Prostate gland (tissue), 2 donors: ENCODE data around the gene FCER1G. TPM values are rescaled to one million over a fixed set of nuclear protein-coding genes. Genes with fewer than 3 reads are reported as not detected.

Experiments used
- DNase-seq: peaks from one replicate; pipeline ENCODE4 v3.0.0-alpha.2; 2019; ENCODE audit warnings: low spot score
- H3K27ac ChIP-seq, 2 donors: fragments of 200-600 bp; sonication (generic); 2 replicates each; pipeline ENCODE4 v1.5.1; 2017 to 2019
- H3K27me3 ChIP-seq: fragments of 200-600 bp; sonication (generic); replicated peaks from 2 replicates; pipeline ENCODE4 v1.5.1; 2019; ENCODE audit not compliant: insufficient read depth
- H3K36me3 ChIP-seq, 2 donors: fragments of 200-600 bp; sonication (generic); 1 replicate in 1 of 2; 2 replicates in 1 of 2; pipeline versions ENCODE4 v1.5.1 to v1.8.1; 2017 to 2019
- H3K4me1 ChIP-seq: fragments of 200-600 bp; sonication (generic); replicated peaks from 2 replicates; pipeline ENCODE4 v1.5.1; 2019
- H3K4me3 ChIP-seq, 2 donors: fragments of 200-600 bp; sonication (generic); 2 replicates each; pipeline ENCODE4 v1.5.1; 2017 to 2019
- H3K9me3 ChIP-seq: fragments of 200-600 bp; sonication (generic); 2 replicates; pipeline ENCODE4 v1.5.1; 2017
- CTCF ChIP-seq, 4 experiments: fragments of 200-600 bp in 2 of 4; fragments of 450-650 bp in 2 of 4; sonication (generic) in 2 of 4; IDR thresholded peaks; 1 replicate in 3 of 4; 2 replicates in 1 of 4; pipeline ENCODE4 v1.5.1; 2016 to 2019; ENCODE audit warnings: antibody characterized with exemption in 4 of 4, mild to moderate bottlenecking in 2 of 4, moderate library complexity in 2 of 4
- POLR2A ChIP-seq: fragments of 450-650 bp; IDR thresholded peaks from one replicate; pipeline ENCODE4 v1.6.1; 2016; ENCODE audit warnings: antibody characterized with exemption, mild to moderate bottlenecking
- POLR2AphosphoS5 ChIP-seq: sonication (generic); formaldehyde crosslinking; IDR thresholded peaks from one replicate; pipeline ENCODE4 v1.6.1; 2017; ENCODE audit warnings: antibody characterized with exemption
- WGBS: methylation state at CpG from one replicate; pipeline ENCODE4 v1.1.5; 2018; 5-methylcytosine and 5-hydroxymethylcytosine counted together
- intact Hi-C: fragments of 100-400 bp; cut with DNase I; formaldehyde crosslinking; loops from one replicate; pipeline ENCODE4 v1.14.2; 2022
- total RNA-seq, 2 donors: library from RNA; depleted of rRNA; stranded (reverse); fragments of >200 nt; gene quantifications; one replicate each; pipeline ENCODE4 v1.1.0, GENCODE V29; 2016

Gene FCER1G
- total RNA-seq, 2 donors from 2014 or later, result 3.6 to 22.4 TPM

- Histone ChIP-seq H3K27ac (peak overlapping the region in 1 of 2 donors; percentile 71), H3K4me3 (no peak overlapping the region)
- no peak for TF ChIP-seq POLR2A
Observed at GRCh38 chr1:161228032-161228431, 12.9 kb downstream of the FCER1G start.

GRCh38 chr1:161229896-161230295 is 14.8 kb downstream of the FCER1G start:
- no peak overlapping the region for H3K27ac ChIP-seq
- H3K27me3 ChIP-seq, result no peaks in the 10 kb centered on the region
- peaks cover 0 to 3% of the 10 kb centered on the region in 2 donors for H3K36me3 ChIP-seq
- H3K4me3 ChIP-seq, result no peak overlapping the region
- WGBS, result 52% methylated on average over 3 of the region's 3 CpGs
- intact Hi-C loops, result loop anchor here (5.0 kb wide), 1 partner anchor 137 kb away; the partner anchor contains the start of gene CFAP126
- DNase-seq, result no peak
- H3K4me1 ChIP-seq, result peaks cover 4% of the 10 kb centered on the region
- H3K9me3 ChIP-seq, result no peaks in the 10 kb centered on the region
- no peak for TF ChIP-seq CTCF (IDR thresholded peaks at IDR 0.05)
- no peak for TF ChIP-seq POLR2A
- TF ChIP-seq POLR2AphosphoS5, result no peak

More at GRCh38 chr1:161228032-161228431, 12.9 kb downstream of the FCER1G start:
- peaks cover 4% of the 10 kb centered on the region for H3K4me1 ChIP-seq
- intact Hi-C loops, result loop anchor here (5.0 kb wide), 1 partner anchor 139 kb away; the partner anchor contains the start of gene CFAP126
- no peaks in the 10 kb centered on the region for H3K27me3 ChIP-seq
- H3K9me3 ChIP-seq, result no peaks in the 10 kb centered on the region
- WGBS, result 82% methylated on average over 7 of the region's 7 CpGs
- H3K36me3 ChIP-seq, result peaks cover 0 to 3% of the 10 kb centered on the region in 2 donors
- no peak for DNase-seq

- H3K9me3 ChIP-seq, result no peaks in the 10 kb centered on the region
- WGBS, result 91% methylated on average over 7 of the region's 7 CpGs
- TF ChIP-seq POLR2AphosphoS5, result no peak
- TF ChIP-seq CTCF (IDR thresholded peaks at IDR 0.05), result no peak
- no peak for TF ChIP-seq POLR2A
- intact Hi-C loops, result no loop called here
- no peak overlapping the region for H3K4me3 ChIP-seq
- DNase-seq, result no peak
- H3K27me3 ChIP-seq, result no peaks in the 10 kb centered on the region
- H3K27ac ChIP-seq, result no peak overlapping the region
- peaks cover 0 to 3% of the 10 kb centered on the region in 2 donors for H3K36me3 ChIP-seq
- H3K4me1 ChIP-seq, result peaks cover 4% of the 10 kb centered on the region
Observed at GRCh38 chr1:161230762-161231161, 15.7 kb downstream of the FCER1G start.

GRCh38 chr1:161233102-161233501 is 18.0 kb downstream of the FCER1G start:
- TF ChIP-seq POLR2AphosphoS5 (no peak), POLR2A (no peak), CTCF (IDR thresholded peaks at IDR 0.05) (no peak)
- Histone ChIP-seq H3K4me1 (no peaks in the 10 kb centered on the region), H3K27ac (no peak overlapping the region), H3K36me3 (peaks cover 0 to 3% of the 10 kb centered on the region in 2 donors), H3K4me3 (no peak overlapping the region), H3K9me3 (no peaks in the 10 kb centered on the region), H3K27me3 (no peaks in the 10 kb centered on the region)
- intact Hi-C loops, result no loop called here
- no peak for DNase-seq
- WGBS, result 82% methylated on average over 9 of the region's 9 CpGs

GRCh38 chr1:161235957-161236775 is 21.1 kb downstream of the FCER1G start:
- Histone ChIP-seq H3K9me3 (no peaks in the 10 kb centered on the region), H3K27ac (no peak overlapping the region), H3K27me3 (no peaks in the 10 kb centered on the region), H3K4me1 (no peaks in the 10 kb centered on the region), H3K36me3 (no peaks in the 10 kb centered on the region), H3K4me3 (no peak overlapping the region)
- WGBS, result 80% methylated on average over 5 of the region's 5 CpGs
- DNase-seq, result no peak
- TF ChIP-seq POLR2AphosphoS5 (no peak), POLR2A (no peak), CTCF (IDR thresholded peaks at IDR 0.05) (no peak)
- intact Hi-C loops, result no loop called here
